Measurements from ENCODE around the gene SPP2.
A peak's percentile ranks its signal among the peaks of the same experiment; 100 is the strongest.

Gene SPP2, protein sequence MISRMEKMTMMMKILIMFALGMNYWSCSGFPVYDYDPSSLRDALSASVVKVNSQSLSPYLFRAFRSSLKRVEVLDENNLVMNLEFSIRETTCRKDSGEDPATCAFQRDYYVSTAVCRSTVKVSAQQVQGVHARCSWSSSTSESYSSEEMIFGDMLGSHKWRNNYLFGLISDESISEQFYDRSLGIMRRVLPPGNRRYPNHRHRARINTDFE

DNA sequence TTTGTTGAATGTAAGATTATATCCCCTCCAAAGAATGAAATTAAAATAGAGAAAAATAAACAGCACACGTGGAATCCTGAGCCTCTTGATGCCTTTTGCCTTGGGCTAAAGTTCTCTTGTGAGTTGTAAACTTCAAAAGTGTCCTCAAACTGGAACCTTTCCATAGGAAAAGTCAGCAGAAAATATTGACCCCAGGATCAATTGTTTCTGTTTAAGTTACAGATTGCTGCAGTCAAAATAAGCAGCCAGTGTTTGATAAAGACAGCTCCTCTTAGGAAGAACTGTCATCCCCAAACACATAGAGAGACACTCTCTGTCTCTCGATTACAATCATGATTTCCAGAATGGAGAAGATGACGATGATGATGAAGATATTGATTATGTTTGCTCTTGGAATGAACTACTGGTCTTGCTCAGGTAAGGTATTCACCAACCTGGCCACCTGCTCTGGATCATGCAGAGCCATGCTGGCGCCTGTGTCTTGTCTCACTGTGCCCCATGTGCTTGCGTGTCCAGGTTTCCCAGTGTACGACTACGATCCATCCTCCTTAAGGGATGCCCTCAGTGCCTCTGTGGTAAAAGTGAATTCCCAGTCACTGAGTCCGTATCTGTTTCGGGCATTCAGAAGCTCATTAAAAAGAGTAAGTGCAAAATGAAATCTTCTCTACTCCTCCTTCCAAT is at the start of gene SPP2:
Gene SPP2, plus strand, starts transcription at position 248 of the 681 bp plus-strand sequence. Its CDS starts 85 bp downstream, at position 333.
- DNase-seq = no peak

DNA sequence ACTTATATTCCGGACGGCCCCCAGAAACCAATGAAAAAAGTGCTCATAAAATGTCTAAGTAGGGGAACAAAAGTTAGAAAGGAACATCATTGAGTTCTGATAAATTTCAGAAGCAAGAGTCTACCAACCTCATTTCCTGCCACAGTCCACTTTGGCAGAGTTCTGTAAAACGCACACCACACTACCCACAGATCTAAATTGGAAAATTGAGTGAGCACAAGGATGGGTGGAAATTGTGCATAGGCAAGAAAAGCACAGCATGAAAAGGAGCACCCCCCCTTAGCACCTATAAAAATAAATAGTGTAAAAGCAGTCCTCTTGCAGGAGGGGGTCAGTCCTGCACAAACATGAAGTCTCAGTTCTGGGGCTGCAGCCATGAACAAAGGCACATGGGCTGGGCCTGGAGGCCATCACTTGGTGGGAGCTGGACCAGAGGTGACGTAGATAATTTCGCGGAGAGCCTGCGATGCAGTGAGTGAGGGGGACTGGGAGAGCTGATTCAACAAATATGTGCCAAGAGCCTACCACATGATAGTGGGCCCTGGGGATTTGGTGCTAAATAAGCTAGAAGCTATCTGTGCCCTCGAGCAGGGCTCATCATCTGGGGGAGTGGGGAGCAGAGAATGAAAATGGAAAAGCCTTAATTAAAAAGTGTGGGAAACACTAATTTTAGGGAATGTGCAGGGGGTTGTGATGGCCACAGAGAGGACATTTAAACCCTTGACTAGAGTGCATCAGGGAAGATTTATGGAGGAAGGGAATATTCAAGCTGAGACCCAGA is 48.9 kb upstream of the SPP2 start:
- DNase-seq = no peak

DNA sequence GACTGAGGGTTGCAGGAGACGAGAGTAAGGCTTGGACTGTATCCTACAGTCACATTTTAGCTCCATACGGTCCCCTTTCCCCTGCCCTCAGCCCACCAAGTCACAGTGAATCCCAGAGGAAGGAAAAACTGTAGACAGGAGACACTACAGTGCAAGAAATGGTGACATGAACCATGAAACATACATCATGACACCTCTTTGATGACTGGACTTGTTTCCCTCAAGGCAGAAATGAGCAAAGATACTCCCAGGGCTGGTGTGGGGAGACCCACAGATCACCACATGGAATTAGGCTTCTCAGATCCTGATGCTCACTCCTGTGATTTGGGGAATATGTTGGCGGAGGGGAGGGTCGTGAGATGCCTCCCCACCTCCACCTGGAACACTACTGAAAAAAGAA is 48.2 kb upstream of the SPP2 start:
- DNase-seq = no peak

DNA sequence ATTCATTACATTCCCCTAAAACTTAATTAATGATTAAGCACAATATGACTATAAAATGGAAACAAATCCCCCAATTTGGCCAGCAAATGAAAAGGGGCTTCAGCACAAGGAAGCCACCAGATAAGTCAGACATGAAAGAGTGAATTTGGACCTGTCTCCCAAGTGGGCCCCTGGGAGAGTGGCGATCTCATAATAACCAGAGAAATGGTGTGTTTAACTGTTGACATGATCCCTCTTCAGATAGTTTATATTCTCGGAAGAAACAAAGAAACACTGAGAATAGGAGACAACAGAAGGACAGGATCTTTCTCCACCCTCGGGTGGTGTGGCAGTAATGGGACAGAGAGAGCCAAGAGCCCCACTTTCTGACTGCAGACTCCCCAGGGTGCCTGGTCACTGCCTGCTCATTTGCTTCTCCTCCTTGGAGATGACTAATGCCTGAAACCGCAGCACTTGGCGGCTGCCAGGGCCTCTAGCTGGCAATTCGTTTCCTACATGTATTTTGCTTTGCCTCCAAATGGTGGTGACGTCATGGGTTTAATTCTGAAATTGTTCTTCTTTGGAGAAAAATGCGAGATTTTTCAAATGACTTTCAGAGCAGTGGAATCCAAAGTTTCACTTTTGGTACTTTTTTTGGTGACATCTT is 46.4 kb upstream of the SPP2 start:
- DNase-seq = peak; percentile 34 to 50

DNA sequence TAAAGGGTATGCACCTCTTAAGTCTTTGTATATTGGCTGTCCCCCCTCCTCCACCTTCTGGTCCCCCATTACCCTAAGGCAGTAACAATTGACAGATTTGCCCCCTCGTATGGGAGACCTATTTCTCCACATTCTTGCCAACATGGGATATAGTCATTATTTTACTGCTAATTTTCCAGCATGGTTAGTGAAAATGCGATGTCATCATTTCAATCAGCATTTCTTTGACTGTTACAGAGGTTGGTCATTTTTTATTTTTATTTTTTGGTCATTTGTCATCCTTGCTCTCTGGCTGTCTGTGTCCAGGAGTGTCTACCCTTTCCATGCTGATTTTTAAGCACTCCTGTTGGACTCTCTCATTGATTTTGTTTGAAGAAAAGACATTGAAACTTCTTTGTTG is 45.4 kb upstream of the SPP2 start:
- DNase-seq = no peak

DNA sequence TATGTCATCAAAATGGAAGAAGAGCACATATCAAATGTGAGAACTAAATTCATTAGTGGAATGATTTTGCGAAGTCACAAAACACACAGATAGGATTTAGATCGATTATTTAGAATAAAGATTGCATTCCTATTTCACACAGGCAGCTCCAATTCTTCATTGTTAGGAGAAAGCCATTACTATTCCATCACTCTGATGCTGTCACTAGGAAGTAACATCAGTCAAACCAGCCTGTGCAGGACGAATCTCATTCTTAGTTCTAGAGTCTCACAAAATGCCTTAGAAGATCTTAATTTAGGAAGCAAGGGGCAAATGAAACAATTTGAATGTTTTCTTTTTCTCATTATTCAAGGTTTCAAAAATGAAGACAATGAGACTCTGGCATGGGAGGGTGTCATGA is 44.0 kb upstream of the SPP2 start:
- no peak for DNase-seq

DNA sequence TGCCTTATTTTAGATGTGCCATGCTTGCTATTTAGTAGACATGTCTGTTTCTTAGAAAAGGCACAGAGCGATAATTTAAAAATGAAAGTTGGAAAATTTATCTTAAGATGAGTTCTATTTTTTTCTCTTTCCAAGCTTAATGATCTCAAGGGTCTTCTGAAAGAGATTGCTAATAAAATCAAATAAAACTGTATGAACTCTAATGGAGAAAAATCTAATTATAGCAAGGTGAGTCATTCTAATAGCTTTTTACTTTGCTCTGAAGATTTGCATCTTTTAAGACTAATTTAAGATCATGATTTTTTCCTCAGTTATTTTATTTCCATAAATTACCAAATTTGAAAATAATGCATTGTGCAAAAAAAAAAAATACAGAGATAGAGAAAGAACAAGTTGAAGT is 36.1 kb upstream of the SPP2 start:
- no peak for DNase-seq

DNA sequence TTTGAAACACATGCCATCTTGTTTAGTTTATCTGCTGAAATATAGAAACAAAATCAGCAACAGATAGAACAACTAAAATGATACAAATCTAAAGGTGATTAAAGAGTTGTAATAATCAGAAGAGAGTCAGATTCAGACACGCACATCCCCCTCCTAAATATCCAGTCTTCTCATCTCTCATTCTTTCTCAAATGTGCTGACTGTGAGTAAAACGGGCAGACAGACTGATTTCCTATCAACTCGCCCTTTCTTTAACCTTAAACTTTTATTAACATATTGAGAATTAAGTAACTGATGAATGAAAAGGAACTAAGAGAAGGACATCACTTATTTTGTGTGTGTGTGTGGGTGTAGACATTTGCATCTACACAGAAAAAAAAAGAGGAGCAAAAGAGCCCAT is 34.6 kb upstream of the SPP2 start:
- no peak for DNase-seq

DNA sequence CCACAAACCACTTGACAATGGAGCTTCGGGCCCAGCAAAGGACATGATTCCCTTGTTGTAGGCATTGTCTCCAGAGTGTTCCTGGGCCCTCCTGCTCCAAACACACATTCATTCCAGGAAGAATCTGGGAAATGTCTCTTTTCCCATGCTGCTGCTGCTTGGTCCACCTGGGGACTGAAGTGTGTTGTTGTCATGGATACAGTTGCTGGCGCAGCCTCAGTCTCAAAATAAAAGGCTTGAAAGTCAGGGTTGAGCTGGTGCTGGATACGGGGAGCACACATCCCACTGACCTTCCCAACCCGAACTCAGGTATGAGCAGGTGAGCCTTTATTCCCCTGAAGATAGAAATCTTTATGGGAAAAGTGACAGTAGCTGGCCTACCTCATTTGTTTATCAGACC is 30.6 kb upstream of the SPP2 start:
- DNase-seq = no peak

DNA sequence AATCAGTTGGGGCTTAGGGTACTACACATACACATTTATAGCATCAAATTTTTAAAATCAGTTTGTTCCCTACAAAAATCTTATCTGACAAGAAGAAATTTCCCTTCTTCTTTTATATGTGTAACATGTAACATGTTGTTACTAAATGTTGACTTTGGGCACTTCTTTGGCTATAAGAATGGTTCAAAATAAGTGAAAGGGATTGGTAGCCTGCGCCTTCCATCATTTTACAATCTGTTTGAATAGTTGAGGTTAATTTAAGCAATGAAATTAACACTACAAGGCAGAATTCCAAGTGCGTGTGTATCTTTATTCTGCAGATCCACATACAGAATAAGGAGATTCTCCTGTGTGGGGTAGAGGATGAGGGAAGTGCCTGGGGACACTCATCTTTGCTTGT is 30.2 kb upstream of the SPP2 start:
- DNase-seq = no peak

DNA sequence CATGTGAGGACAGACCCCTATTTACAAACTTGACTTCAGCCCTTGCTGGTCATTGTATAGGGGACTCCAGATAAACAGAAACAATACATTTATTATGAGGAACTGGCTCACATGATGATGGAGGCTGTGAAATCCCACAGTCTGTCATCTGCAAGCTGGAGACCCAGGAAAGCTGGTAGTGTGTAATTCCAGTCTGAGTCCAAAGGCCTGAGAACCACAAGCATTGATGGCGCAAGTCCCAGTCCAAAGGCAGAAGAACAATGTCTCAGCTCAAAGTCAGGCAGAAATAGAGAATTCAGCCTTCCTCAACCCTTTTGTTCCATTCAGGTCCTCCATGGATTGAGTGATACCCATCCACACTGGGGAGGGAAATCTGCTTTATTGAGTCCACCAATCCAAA is 28.1 kb upstream of the SPP2 start:
- no peak for DNase-seq

DNA sequence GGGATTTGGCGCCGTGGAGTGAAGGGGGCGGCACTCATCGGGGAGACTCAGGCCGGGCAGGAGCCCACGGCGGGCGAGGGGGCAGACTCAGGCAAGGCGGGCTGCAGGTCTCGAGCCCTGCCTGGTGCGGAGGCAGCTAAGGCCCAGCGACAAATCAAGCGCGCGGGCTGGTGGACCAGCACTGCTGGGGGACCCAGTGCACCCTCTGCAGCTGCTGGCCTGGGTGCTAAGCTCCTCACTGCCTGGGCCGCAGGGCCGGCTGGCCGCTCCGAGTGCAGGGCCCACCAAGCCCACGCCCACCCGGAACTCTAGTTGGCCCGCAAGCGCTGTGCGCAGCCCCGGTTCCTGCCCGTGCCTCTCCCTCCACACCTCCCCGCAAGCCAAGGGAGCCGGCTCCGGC is 26.2 kb upstream of the SPP2 start:
- no peak for DNase-seq

DNA sequence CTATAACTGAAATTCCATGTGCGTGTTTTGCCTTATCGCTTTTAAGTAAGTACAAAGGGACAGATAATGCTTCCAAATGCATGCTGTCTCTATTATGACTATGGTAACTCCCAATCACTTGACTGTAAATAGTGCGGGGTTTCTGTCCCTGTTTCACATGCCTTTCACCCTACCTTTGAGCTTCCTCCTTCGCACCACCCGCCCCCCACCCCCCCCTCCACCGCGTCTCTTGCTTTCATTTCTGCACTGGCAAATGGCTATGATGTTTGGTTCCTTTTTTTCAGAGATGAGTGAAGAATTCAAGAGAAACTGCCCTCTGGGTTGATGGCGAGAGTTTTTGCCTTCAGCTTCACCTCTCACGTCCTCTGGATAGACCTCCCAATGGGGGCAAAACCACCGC is 25.0 kb upstream of the SPP2 start:
- DNase-seq = no peak

DNA sequence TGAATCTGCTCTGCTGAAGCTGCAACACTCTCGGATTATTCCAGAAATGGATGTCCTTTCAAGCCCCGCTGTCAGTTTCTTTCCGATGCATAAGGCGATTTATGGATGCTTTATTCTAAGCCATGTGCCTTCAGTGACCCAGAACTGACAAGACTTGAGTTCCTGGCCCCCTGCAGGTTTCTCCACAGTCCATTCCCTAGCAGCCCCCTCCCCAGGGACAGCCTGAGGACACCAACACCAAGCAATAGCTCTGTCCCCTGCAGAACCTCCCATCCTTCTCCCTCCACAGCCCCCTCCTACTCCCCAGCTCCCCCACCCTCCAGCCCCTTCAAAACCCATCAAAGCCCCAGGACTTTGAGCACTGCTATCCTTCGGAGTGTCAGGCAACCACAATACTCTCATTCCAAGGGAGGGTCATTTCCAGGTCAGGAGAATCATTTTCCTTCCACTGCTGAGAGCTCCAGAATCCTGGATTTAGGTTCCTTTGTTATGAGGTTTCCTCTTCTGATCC is 24.6 kb upstream of the SPP2 start:
- no peak for DNase-seq

DNA sequence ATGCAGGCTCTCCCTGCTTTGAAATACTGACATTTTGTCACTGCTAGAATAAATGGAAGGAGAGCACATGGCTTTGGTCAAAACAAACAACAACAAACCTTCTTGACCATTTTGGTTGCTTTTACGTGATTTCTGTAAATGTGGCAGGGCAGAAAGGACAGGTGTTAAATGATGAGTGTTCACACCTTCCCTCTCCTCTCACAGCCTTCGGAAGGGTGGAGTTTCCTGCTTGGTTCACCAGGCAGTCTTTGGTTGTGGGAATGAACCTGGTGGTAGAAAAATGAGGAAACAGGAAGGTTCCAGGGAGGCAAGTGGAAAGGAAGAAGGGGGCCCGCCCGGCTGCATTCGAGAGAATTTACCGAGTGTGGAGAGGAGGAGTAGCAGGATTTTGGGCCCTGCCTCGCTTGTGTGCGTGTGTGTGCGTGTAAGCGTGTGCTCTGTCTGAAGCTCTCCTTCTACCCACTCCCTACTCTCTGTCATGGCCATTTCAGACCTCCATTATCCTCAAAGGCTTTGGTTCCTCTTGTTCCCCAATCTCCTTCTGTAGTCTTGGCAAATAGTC is 23.7 kb upstream of the SPP2 start:
- no peak for DNase-seq

DNA sequence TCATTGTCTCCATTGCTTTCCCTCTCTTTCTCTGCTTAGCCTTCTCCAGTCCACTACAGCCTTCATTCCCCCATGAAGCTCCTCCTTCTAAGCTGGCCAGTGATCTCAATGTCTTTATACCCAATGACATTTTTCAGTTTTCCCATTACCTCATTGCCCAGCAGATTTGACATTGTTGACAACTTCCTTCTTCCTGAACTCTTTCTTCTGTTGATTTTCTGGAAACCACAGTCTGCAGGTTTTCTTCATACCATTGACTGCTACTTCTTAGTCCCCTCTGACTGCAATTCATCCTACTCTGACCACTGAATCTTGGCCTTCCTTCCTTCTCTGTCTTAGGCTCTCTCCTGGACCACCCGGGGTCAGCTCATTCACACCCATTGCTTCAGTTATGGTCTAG is 22.9 kb upstream of the SPP2 start:
- DNase-seq = no peak

DNA sequence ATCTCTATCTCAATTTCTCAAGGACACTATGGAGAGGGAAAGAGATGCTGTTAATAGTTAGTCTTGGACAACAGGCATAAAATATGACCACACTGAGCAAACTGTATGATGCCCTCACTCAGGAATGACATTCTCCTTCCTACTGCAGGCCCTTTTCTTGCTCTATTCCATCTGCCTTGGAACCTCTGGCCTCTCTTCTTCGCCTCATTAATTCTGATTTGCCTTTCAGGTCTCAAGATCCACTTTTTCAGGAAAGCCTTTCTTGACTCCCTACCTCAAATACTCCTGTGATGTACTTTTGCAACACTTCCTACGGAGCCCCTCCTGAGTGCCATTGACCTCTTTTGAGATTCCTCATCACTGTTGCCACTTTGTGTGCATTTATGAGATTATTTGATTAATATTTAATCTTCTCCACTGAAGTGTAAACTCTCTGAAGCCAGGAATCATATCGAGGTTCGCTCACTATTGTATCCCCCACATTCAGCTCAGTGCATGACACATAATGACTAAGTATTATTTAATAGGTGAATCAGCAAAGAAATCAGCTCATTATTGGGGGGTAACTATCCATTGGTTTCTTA is 21.3 kb upstream of the SPP2 start:
- no peak for DNase-seq

DNA sequence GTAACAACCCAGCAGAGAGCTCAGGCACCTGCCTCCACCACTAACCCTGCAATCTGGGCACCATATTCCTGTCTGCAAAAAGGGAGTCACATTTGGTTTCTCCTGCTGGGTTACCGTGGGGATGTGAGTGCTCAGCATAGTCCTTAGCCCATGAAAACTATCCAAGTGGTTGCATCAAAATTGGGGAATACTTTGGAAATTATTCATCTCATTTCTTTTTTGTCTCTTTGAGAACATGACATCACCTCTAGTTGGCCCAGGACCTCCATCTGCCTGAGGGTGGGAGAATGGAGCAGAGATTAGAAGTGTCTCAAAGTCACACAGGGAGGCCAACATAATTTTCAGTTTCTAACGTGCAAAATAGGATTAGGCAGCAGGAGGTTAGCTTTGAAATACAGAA is 19.3 kb upstream of the SPP2 start:
- no peak for DNase-seq

DNA sequence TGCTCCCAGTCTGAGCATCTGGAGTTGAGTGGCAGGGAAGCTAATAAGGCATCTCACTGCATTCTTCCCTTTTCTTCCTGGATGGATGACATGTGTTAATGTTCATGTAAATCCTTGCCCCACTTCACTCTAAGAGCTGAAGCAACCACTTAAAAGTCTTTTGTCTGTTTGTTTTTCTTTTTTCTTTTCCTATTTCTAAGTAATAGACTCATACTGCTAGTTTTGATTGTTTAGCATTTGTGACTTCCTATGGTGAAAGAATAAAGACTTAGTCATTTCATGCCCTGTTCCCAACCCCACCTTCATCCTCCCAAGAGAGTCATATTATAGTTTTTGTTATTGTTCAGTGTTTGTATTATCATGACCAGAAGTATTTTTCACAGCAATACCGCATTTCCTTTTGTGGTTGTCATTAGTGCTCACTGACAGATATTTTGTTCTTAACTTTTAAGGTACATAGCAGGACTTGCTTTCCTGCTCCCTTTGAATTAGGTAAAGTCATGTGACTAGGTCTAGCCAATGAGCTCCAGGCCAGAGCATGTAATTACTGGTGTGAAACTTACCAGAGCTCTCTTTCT is 18.1 kb upstream of the SPP2 start:
- DNase-seq = peak in 1 of 2 experiments; percentile 9

DNA sequence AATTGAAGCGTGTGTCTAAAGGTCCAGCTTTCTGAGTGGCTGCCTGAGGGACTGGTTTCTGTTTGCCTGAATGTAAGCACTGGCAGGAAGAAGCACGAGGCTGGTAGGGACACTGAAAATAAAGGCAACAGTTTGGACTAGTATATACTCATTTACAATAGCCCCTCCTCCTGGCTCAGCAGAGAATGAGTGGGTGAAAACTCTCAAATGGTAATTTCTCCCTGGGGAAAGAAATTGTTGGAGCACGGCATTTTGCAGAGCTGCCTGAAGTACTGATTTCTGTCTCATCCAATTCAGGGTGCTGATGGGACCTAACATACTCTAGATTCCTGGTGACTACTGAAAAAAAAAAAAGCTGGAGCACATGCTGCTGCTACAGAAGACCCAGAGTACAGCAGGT is 17.3 kb upstream of the SPP2 start:
- no peak for DNase-seq

DNA sequence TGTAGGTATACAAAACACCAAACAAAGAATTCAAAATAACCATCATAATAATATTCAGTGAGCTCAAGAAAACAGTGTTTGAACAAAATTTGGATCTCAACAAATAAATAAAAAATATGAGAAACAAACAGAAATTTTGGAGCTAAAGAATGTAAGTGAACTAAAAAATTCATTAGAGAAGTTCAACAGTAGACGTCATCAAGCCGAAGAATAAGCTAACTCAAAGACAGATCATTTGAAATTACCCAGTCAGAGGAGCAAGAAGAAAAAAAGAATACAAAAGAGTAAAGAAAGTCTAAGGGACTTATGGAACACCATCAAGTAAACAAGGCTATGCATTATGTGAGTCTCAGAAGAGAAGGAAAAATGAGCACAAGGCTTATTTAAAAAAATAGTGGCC is 16.6 kb upstream of the SPP2 start:
- no peak for DNase-seq

DNA sequence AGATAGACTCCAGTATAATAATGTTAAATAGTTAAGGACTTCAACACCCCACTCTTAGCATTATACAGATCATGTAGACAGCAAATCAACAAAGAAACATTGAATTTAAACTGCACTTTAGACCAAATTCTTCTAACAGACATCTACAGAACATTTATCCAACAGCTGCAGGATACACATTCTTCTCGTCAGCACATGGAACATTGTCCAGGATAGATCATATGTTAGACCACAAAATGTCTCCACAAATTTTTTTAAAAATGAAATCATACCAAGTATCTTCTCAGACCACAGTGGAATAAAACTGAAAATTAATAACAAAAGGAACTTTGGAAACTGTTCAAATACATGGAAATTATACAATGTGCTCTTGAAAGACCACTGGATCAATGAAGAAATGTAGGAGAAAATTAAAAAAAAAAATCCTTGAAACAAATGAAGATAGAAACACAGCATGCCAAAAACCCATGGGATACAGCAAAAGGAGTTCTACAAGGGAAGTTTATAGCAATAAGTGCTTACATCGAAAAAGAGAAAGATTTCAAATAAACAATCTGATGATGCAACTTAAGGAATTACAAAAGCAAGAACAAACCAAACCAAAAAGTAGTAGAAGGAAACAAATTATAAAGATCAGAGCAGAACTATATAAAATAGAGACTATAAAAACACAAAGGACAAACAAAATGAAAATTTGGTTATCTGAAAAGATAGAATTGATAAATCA is 12.3 kb upstream of the SPP2 start:
- no peak for DNase-seq
